A673 (cell line): Measurements from ENCODE around the gene XPNPEP3. TPM values are rescaled to one million over a fixed set of nuclear protein-coding genes. Genes with fewer than 3 reads are reported as not detected.

ENCODE experiments used
- BruUV-seq: library from RNA; stranded (reverse); fragments of 400-500 nt; replicated peaks from 2 replicates; lab custom pipeline; 2021; lab: Mats Ljungman, UMichigan
- CTCF ChIA-PET: fragments of 300-600 bp; sonication (Branson Sonifier 250); formaldehyde crosslinking; loops from one replicate; lab custom pipeline; 2022; ENCODE audit warnings: antibody characterized with exemption; lab: Charles Lee
- POLR2A ChIA-PET: fragments of 300-600 bp; sonication (Branson Sonifier 250); formaldehyde crosslinking; loops from one replicate; lab custom pipeline; 2022; ENCODE audit warnings: antibody characterized with exemption; ENCODE audit not compliant: low non-redundant PET; lab: Charles Lee
- DNase-seq: peaks from one replicate; pipeline ENCODE4 v3.0.0-alpha.2; 2015; ENCODE audit warnings: low spot score
- H3K27ac ChIP-seq: fragments of 200-600 bp; sonication (generic); 2 replicates; pipeline ENCODE4 v1.5.1; 2016; ENCODE audit warnings: mixed run types, low read depth, mild to moderate bottlenecking, mixed read lengths, antibody characterized with exemption, low read length; ENCODE audit not compliant: poor library complexity, severe bottlenecking
- H3K27me3 ChIP-seq: fragments of 200-600 bp; sonication (generic); replicated peaks from 2 replicates; pipeline ENCODE4 v1.6.1; 2017; ENCODE audit warnings: mixed run types, low read depth, mild to moderate bottlenecking, mixed read lengths, antibody characterized with exemption, low read length; ENCODE audit not compliant: insufficient read depth, poor library complexity
- H3K36me3 ChIP-seq: fragments of 200-600 bp; sonication (generic); 2 replicates; pipeline ENCODE4 v1.6.1; 2016; ENCODE audit warnings: mixed run types, mild to moderate bottlenecking, mixed read lengths, antibody characterized with exemption, low read length; ENCODE audit not compliant: insufficient read depth, poor library complexity, severe bottlenecking
- H3K4me1 ChIP-seq: fragments of 200-600 bp; sonication (generic); 2 replicates; pipeline ENCODE4 v1.6.1; 2017; ENCODE audit warnings: mixed run types, mild to moderate bottlenecking, mixed read lengths, antibody characterized with exemption, low read length; ENCODE audit not compliant: insufficient read depth, poor library complexity, severe bottlenecking
- H3K4me3 ChIP-seq: fragments of 200-600 bp; sonication (generic); 2 replicates; pipeline ENCODE4 v1.5.1; 2016; ENCODE audit warnings: low read depth, mixed run types, mild to moderate bottlenecking, mixed read lengths, low read length; ENCODE audit not compliant: poor library complexity, severe bottlenecking
- H3K9me3 ChIP-seq: fragments of 200-600 bp; sonication (generic); 2 replicates; pipeline ENCODE4 v1.6.1; 2016; ENCODE audit warnings: mixed run types, low read depth, mild to moderate bottlenecking, mixed read lengths, antibody characterized with exemption, low read length; ENCODE audit not compliant: poor library complexity, severe bottlenecking
- EZH2 ChIP-seq: fragments of 200-600 bp; sonication (generic); IDR thresholded peaks from 2 replicates; pipeline ENCODE4 v1.6.1; 2017; ENCODE audit warnings: borderline replicate concordance, low read depth, mild to moderate bottlenecking, mixed read lengths, antibody characterized with exemption, low read length; ENCODE audit not compliant: poor library complexity, severe bottlenecking
- intact Hi-C: fragments of 100-400 bp; cut with micrococcal nuclease; formaldehyde crosslinking; loops from one replicate; pipeline ENCODE4 v1.10.0; 2022; ENCODE audit not compliant: unreplicated experiment
- total RNA-seq: library from RNA; stranded (reverse); gene quantifications from 2 replicates; pipeline ENCODE4 v1.2.3, GENCODE V29; 2021
- TF ChIP-seq, protein P1 (sequence below): fragments of 300-800, 200-600 bp; sonication (generic); conservative IDR thresholded peaks from 2 replicates; pipeline ENCODE4 v1.5.1; 2017; ENCODE audit warnings: low read depth, mild to moderate bottlenecking, antibody characterized with exemption, low read length, moderate library complexity, mixed read lengths

Gene XPNPEP3
- total RNA-seq, 1 experiment from 2014 or later: 31.3 TPM

DNA sequence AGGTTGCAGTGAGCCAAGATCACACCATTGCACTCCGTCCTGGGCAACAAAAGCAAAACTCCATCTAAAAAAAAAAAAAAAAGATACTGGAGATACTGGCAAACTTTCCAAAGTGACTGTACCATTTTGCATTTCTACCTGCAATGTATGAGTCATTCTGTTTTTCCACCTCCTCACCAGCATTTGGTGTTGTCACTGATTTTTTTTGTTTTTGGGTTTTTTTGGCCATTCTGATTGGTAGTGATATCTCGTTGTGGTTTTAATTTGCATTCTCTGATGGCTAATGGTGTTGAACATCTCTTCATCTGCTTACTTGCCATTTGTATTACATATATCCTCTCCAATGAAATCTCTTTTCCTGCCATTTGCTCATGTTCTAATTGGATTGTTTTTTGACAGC, 82.3 kb downstream of the XPNPEP3 start:
- H3K27me3 ChIP-seq: no peaks in the 10 kb centered on the region
- TF ChIP-seq, protein P1, sequence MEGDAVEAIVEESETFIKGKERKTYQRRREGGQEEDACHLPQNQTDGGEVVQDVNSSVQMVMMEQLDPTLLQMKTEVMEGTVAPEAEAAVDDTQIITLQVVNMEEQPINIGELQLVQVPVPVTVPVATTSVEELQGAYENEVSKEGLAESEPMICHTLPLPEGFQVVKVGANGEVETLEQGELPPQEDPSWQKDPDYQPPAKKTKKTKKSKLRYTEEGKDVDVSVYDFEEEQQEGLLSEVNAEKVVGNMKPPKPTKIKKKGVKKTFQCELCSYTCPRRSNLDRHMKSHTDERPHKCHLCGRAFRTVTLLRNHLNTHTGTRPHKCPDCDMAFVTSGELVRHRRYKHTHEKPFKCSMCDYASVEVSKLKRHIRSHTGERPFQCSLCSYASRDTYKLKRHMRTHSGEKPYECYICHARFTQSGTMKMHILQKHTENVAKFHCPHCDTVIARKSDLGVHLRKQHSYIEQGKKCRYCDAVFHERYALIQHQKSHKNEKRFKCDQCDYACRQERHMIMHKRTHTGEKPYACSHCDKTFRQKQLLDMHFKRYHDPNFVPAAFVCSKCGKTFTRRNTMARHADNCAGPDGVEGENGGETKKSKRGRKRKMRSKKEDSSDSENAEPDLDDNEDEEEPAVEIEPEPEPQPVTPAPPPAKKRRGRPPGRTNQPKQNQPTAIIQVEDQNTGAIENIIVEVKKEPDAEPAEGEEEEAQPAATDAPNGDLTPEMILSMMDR: no peak
- no peak for TF ChIP-seq EZH2
- H3K4me3 ChIP-seq: no peak overlapping the region
- intact Hi-C loops: no loop called here
- no peak overlapping the region for H3K27ac ChIP-seq
- ChIA-PET POLR2A (no interaction called here), CTCF (no interaction called here)
- DNase-seq: no peak
- no peaks in the 10 kb centered on the region for H3K36me3 ChIP-seq
- H3K4me1 ChIP-seq: no peaks in the 10 kb centered on the region
- no peaks in the 10 kb centered on the region for H3K9me3 ChIP-seq
- no TSS peak for BruUV-seq

- Histone ChIP-seq H3K27me3 (no peaks in the 10 kb centered on the region), H3K4me3 (peak within 1 kb of the TSS; percentile 91), H3K27ac (peak within 1 kb of the TSS; percentile 96), H3K36me3 (peaks cover 22% of the 10 kb centered on the region), H3K4me1 (peaks cover 16% of the 10 kb centered on the region), H3K9me3 (no peaks in the 10 kb centered on the region)
- POLR2A ChIA-PET: interaction anchor here (0.6 kb wide), 3 partner anchors 16 to 115 kb away, joined by 3 to 17 read pairs (median 8); no protein-coding TSS in a partner anchor
- TF ChIP-seq, protein P1: no peak
- no peak for TF ChIP-seq EZH2
- no TSS peak for BruUV-seq
- intact Hi-C loops: loop anchor here (1.0 kb wide), 1 partner anchor 140 kb away; no protein-coding TSS in a partner anchor
- CTCF ChIA-PET: interaction anchor here (1.0 to 1.1 kb wide), 2 partner anchors 28 to 286 kb away, joined by 3 read pairs; no protein-coding TSS in a partner anchor
- DNase-seq: peak; percentile 99
These were observed 94.2 kb downstream of the XPNPEP3 start, which contains the start of gene RBX1 for GRCh38 chr22:40950962-40951794. Gene RBX1, plus strand, starts transcription at chr22:40951378. Its CDS starts 21 bp downstream, at chr22:40951399.

DNA sequence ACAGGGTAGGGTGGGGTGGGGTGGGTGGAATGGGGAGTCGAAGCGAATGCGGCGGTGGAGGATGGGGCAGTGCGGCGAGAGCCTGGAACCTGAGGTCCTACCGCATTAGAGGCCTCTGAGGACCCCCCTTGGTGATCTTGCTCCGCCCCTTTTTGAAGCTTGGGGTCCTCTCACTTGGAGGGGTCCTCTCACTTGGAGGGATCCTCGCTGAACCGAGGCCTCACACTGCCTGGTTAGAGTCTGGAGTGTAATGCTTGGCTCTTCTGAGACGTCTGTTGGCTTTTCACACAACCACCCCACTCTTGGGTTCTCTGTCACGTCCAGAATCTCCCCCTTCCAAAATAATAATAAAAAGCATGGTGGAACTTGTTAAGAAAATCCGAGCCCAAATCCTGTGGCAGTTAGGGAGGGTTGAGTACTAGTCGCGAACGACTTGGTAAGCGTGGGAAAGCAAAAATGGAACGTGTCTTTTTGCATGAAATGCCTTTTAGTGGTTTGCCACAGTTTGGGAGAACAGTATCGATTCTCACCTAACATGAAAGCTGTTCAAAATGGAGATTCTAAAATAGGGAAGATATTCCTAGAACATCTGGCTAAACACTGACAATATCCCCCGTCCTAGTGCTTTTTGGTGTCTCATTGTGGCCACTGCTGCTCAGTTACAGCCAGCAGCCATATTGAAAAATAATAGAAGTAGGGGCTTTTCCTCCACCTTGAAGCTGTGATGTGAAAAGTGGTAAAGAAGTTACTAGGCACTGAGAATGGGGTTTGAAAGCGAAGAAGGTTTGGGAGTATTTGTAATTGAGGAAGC, 95.1 kb downstream of the XPNPEP3 start:
- intact Hi-C loops: loop anchor here (1.0 kb wide), 1 partner anchor 139 kb away; no protein-coding TSS in a partner anchor
- POLR2A ChIA-PET: interaction anchor here (0.6 kb wide), 2 partner anchors 15 to 84 kb away, joined by 3 to 8 read pairs; no protein-coding TSS in a partner anchor
- H3K27me3 ChIP-seq: no peaks in the 10 kb centered on the region
- peak; percentile 39 for DNase-seq
- peak overlapping the region; percentile 91 for H3K4me3 ChIP-seq
- TF ChIP-seq, protein P1: no peak
- no peak for TF ChIP-seq EZH2
- peak overlapping the region; percentile 96 for H3K27ac ChIP-seq
- H3K36me3 ChIP-seq: peaks cover 26% of the 10 kb centered on the region
- TSS peak; percentile 53 for BruUV-seq
- CTCF ChIA-PET: interaction anchor here (0.6 to 1.0 kb wide), 3 partner anchors 263 to 600 kb away, joined by 3 to 14 read pairs (median 6); no protein-coding TSS in a partner anchor
- H3K9me3 ChIP-seq: no peaks in the 10 kb centered on the region
- H3K4me1 ChIP-seq: peaks cover 16% of the 10 kb centered on the region
